Measurements from ENCODE around the gene AKNA. TPM values are rescaled to one million over a fixed set of nuclear protein-coding genes. Genes with fewer than 3 reads are reported as not detected.

AKNA gene
- total and polyA plus RNA-seq, 2 donors (not counting 1 experiment from before 2014, with no cell fraction given): 178 to 407 TPM

GRCh38 chr9:114433720-114434255 is 46.0 kb upstream of the AKNA start:
- Histone ChIP-seq H3K9me3 (ENCODE audit: control extremely low read depth in 1 of 3, control insufficient read depth in 2 of 3, insufficient read depth in 1 of 3, low read length in 2 of 3) (no peaks in the 10 kb centered on the region), H2AFZ (ENCODE audit: insufficient read depth, low read depth, low read length, poor library complexity, severe bottlenecking) (no peak overlapping the region), H3K36me3 (replicated peaks in 1 of 2; ENCODE audit: control extremely low read depth in 1 of 2, control insufficient read depth in 1 of 2, extremely low read depth in 1 of 2, insufficient read depth in 2 of 2, low read length in 1 of 2) (no peaks in the 10 kb centered on the region), H4K20me1 (ENCODE audit: control insufficient read depth, insufficient read depth, low read length, poor library complexity, severe bottlenecking) (no peaks in the 10 kb centered on the region), H3K9ac (ENCODE audit: low read length) (no peak overlapping the region), H3K4me1 (ENCODE audit: control insufficient read depth in 2 of 2, insufficient read depth in 2 of 2, low read length in 2 of 2) (no peaks in the 10 kb centered on the region), H3K27ac (ENCODE audit: low read length in 2 of 2) (no peak overlapping the region), H3K27me3 (replicated peaks in 1 of 4; ENCODE audit: control extremely low read depth in 1 of 4, control insufficient read depth in 3 of 4, insufficient read depth in 4 of 4, low read length in 3 of 4) (peaks cover 0 to 3% (median 0%) of the 10 kb centered on the region in 4 experiments), H3K79me2 (ENCODE audit: control insufficient read depth, insufficient read depth, low read length) (no peaks in the 10 kb centered on the region), H3K4me3 (ENCODE audit: control extremely low read depth in 1 of 5, extremely low read depth in 1 of 5, insufficient read depth in 1 of 5, low read depth in 2 of 5, low read length in 4 of 5) (no peak overlapping the region), H3K4me2 (replicated peaks; ENCODE audit: low read depth, low read length, poor library complexity, severe bottlenecking) (no peak overlapping the region)
- DNase-seq (no peak), ATAC-seq (ENCODE audit: low read depth) (no peak)
- Mint-ChIP-seq H3K27ac (no peak overlapping the region), H3K27me3 (peaks cover 7% of the 10 kb centered on the region), H3K4me3 (no peak overlapping the region), H3K9me3 (ENCODE audit: insufficient read depth) (no peaks in the 10 kb centered on the region), H3K4me1 (peaks cover 2% of the 10 kb centered on the region)
- CTCF ChIA-PET: interaction anchor here (0.8 to 9.8 kb wide), 18 partner anchors 12 to 248 kb away, joined by 3 to 212 read pairs (median 9); partner anchors contain the start of genes ATP6V1G1, TEX48, TEX53 and WHRN
- WGBS (ENCODE audit: insufficient coverage): 23% methylated on average over 5 of the region's 6 CpGs
- intact Hi-C loops (cut with micrococcal nuclease): loop anchor here (1.0 to 10.0 kb wide), 3 partner anchors 74 to 581 kb away; no protein-coding TSS in a partner anchor
- TF ChIP-seq EZH2 (IDR thresholded peaks at IDR 0.05; ENCODE audit: borderline replicate concordance, insufficient read depth, low read depth, low read length, poor library complexity, severe bottlenecking) (no peak), CTCF (IDR thresholded peaks at IDR 0.05) (no peak)
- POLR2A ChIA-PET: interaction anchor here (2.0 kb wide), 1 partner anchor 15 kb away, joined by 4 read pairs; no protein-coding TSS in a partner anchor

- H3K4me1 ChIP-seq (ENCODE audit: control insufficient read depth in 2 of 2, insufficient read depth in 2 of 2, low read length in 2 of 2): no peaks in the 10 kb centered on the region
- no peak for DNase-seq
- Mint-ChIP-seq H3K9me3 (ENCODE audit: insufficient read depth) (no peaks in the 10 kb centered on the region), H3K4me1 (peaks cover 2% of the 10 kb centered on the region), H3K27me3 (peaks cover 7% of the 10 kb centered on the region), H3K27ac (no peak overlapping the region), H3K4me3 (no peak overlapping the region)
- 99% methylated on average over 9 of the region's 15 CpGs for WGBS (ENCODE audit: insufficient coverage)
- intact Hi-C loops (cut with micrococcal nuclease): loop anchor here (10.0 kb wide), 1 partner anchor 582 kb away; no protein-coding TSS in a partner anchor
- H3K4me2 ChIP-seq (replicated peaks; ENCODE audit: low read depth, low read length, poor library complexity, severe bottlenecking): no peak overlapping the region
- no peak overlapping the region for H2AFZ ChIP-seq (ENCODE audit: insufficient read depth, low read depth, low read length, poor library complexity, severe bottlenecking)
- TF ChIP-seq CTCF (IDR thresholded peaks at IDR 0.05) (no peak), EZH2 (IDR thresholded peaks at IDR 0.05; ENCODE audit: borderline replicate concordance, insufficient read depth, low read depth, low read length, poor library complexity, severe bottlenecking) (no peak)
- no peaks in the 10 kb centered on the region for H3K9me3 ChIP-seq (ENCODE audit: control extremely low read depth in 1 of 3, control insufficient read depth in 2 of 3, insufficient read depth in 1 of 3, low read length in 2 of 3)
- no peaks in the 10 kb centered on the region for H3K36me3 ChIP-seq (replicated peaks in 1 of 2; ENCODE audit: control extremely low read depth in 1 of 2, control insufficient read depth in 1 of 2, extremely low read depth in 1 of 2, insufficient read depth in 2 of 2, low read length in 1 of 2)
- H3K79me2 ChIP-seq (ENCODE audit: control insufficient read depth, insufficient read depth, low read length): no peaks in the 10 kb centered on the region
- no peak overlapping the region for H3K9ac ChIP-seq (ENCODE audit: low read length)
- H3K27ac ChIP-seq (ENCODE audit: low read length in 2 of 2): no peak overlapping the region
- peaks cover 0 to 3% (median 0%) of the 10 kb centered on the region in 4 experiments for H3K27me3 ChIP-seq (replicated peaks in 1 of 4; ENCODE audit: control extremely low read depth in 1 of 4, control insufficient read depth in 3 of 4, insufficient read depth in 4 of 4, low read length in 3 of 4)
- POLR2A ChIA-PET: no interaction called here
- CTCF ChIA-PET: interaction anchor here (0.6 to 9.8 kb wide), 14 partner anchors 18 to 248 kb away, joined by 3 to 212 read pairs (median 20); partner anchors contain the start of genes TEX48, TEX53 and WHRN
- no peak for ATAC-seq (ENCODE audit: low read depth)
- H4K20me1 ChIP-seq (ENCODE audit: control insufficient read depth, insufficient read depth, low read length, poor library complexity, severe bottlenecking): no peaks in the 10 kb centered on the region
- no peak overlapping the region for H3K4me3 ChIP-seq (ENCODE audit: control extremely low read depth in 1 of 5, extremely low read depth in 1 of 5, insufficient read depth in 1 of 5, low read depth in 2 of 5, low read length in 4 of 5)
Measured at GRCh38 chr9:114433086-114433485, 45.3 kb upstream of the AKNA start.
